ENCODE measurements around the gene PPARA. TPM values are rescaled to one million over a fixed set of nuclear protein-coding genes. Genes with fewer than 3 reads are reported as not detected.

The PPARA gene
- total RNA-seq, 1 donor from 2014 or later, result 9.3 TPM

GRCh38 chr22:46237453-46238124, 87.3 kb downstream of the PPARA start:
- H3K27me3 ChIP-seq (ENCODE audit: control insufficient read depth, insufficient read depth, low read length), result no peaks in the 10 kb centered on the region
- H3K4me3 ChIP-seq (ENCODE audit: low read depth, low read length), result no peak overlapping the region
- DNase-seq (ENCODE audit: low read depth), result no peak
- no peaks in the 10 kb centered on the region for H3K36me3 ChIP-seq (ENCODE audit: control insufficient read depth, insufficient read depth, low read length)
- TF ChIP-seq, protein P1, sequence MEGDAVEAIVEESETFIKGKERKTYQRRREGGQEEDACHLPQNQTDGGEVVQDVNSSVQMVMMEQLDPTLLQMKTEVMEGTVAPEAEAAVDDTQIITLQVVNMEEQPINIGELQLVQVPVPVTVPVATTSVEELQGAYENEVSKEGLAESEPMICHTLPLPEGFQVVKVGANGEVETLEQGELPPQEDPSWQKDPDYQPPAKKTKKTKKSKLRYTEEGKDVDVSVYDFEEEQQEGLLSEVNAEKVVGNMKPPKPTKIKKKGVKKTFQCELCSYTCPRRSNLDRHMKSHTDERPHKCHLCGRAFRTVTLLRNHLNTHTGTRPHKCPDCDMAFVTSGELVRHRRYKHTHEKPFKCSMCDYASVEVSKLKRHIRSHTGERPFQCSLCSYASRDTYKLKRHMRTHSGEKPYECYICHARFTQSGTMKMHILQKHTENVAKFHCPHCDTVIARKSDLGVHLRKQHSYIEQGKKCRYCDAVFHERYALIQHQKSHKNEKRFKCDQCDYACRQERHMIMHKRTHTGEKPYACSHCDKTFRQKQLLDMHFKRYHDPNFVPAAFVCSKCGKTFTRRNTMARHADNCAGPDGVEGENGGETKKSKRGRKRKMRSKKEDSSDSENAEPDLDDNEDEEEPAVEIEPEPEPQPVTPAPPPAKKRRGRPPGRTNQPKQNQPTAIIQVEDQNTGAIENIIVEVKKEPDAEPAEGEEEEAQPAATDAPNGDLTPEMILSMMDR (IDR thresholded peaks at IDR 0.05; ENCODE audit: insufficient read depth, low read length, poor library complexity, severe bottlenecking), result no peak

DNA sequence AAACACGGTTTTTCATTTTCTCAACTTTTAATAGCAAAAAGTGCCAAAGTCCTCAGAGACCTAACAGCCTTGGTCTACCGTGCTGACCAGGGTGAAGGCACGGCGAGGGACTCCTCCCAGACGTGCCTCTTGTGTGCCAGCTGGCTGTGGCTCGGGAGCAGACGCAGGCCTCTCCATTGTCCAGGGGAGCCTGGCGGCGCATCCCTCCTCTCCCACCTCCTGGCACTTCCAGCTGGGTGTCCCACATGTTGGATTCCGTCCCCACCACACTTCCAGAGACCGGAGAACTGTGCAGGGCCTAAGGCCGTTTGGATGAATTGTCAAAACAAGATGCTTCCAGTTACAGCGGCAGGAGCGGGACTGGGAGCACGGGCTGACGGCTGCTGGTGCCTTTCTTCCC, 88.2 kb downstream of the PPARA start:
- H3K4me3 ChIP-seq (ENCODE audit: low read depth, low read length), result no peak overlapping the region

DNA sequence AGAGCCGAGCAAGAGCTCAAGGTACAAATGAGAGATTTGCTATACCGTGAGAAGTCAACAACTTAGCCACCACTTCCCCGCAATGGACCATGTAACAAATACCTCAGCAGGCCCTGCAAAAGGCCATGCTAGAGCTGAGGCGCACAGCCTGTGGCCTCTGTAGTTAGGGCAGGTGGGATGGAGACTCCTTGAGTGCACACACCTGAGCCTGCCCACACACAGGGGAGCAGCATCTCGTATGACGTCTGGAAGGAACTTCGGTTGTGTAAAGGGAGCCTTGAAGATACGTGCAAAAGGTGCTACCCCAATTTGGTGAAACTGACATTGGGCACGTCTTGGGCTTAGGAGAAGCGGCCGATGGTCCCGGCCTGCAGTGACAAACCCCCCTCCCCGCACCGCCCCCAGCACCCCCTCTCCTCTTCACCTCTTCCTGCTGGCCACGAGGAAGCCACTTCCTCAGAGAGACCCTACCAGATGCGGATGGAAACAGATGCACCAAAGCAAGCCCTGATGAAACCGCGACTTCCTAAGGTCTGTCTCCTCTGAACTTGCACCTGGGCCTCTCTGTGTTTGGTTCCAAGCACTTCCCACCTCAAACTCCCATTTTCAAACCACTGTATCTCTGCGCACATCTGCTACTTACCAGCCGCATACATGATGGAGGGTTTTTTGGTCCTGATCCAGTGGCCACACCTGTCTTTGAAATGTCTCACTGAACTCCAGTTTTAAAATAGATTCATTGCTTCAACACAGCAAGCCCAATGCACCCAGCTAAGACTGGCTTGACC, 89.1 kb downstream of the PPARA start:
- DNase-seq (ENCODE audit: low read depth), result no peak
- no peaks in the 10 kb centered on the region for H3K27me3 ChIP-seq (ENCODE audit: control insufficient read depth, insufficient read depth, low read length)
- H3K4me3 ChIP-seq (ENCODE audit: low read depth, low read length), result no peak overlapping the region
- TF ChIP-seq, protein P1 (IDR thresholded peaks at IDR 0.05; ENCODE audit: insufficient read depth, low read length, poor library complexity, severe bottlenecking), result no peak
- H3K36me3 ChIP-seq (ENCODE audit: control insufficient read depth, insufficient read depth, low read length), result no peaks in the 10 kb centered on the region

More for the DNA sequence above, 88.2 kb downstream of the PPARA start:
- TF ChIP-seq, protein P1 (IDR thresholded peaks at IDR 0.05; ENCODE audit: insufficient read depth, low read length, poor library complexity, severe bottlenecking), result no peak
- no peaks in the 10 kb centered on the region for H3K27me3 ChIP-seq (ENCODE audit: control insufficient read depth, insufficient read depth, low read length)
- DNase-seq (ENCODE audit: low read depth), result no peak
- no peaks in the 10 kb centered on the region for H3K36me3 ChIP-seq (ENCODE audit: control insufficient read depth, insufficient read depth, low read length)

DNA sequence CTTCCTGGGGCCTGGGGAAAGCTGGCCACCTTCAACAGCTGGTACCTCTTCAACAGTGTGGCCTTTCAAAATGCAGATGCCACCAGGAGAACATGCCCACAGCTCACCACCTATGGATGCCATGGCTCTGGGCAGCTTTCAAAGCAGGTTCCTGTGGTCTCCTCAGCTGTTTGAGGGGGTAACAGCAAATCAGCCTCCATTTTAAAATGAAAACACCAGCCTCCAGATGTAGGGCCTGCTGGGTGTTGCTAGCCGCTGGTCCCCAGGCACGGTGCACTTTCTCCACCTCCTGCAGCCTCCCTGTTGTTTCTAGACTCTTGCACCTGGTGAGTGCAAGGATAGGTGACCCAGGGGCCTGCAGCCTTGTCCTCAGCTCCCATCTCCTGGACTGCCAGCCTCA, 89.7 kb downstream of the PPARA start:
- TF ChIP-seq, protein P1 (IDR thresholded peaks at IDR 0.05; ENCODE audit: insufficient read depth, low read length, poor library complexity, severe bottlenecking), result no peak
- Histone ChIP-seq H3K36me3 (ENCODE audit: control insufficient read depth, insufficient read depth, low read length) (no peaks in the 10 kb centered on the region), H3K4me3 (ENCODE audit: low read depth, low read length) (no peak overlapping the region), H3K27me3 (ENCODE audit: control insufficient read depth, insufficient read depth, low read length) (no peaks in the 10 kb centered on the region)
- no peak for DNase-seq (ENCODE audit: low read depth)

DNA sequence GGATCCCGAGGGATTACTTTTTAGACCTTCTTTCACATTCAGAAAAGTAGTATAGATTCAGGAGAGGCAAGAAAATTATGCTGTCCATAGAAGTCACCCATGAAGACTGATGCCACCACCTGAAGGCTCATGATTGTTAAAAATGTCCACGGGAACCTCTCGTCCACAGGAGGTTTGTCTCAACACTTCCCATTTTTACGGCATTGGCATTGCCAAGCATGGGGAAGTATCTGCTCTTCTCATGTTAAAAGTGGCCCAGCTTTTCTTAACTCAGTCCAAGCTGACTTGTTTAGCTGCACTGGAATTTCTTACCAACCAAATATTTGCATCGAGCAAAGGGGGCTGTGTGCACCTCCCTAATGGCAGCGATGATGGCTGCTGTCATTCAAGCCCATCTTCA, 90.2 kb downstream of the PPARA start:
- Histone ChIP-seq H3K4me3 (ENCODE audit: low read depth, low read length) (no peak overlapping the region), H3K27me3 (ENCODE audit: control insufficient read depth, insufficient read depth, low read length) (no peaks in the 10 kb centered on the region), H3K36me3 (ENCODE audit: control insufficient read depth, insufficient read depth, low read length) (no peaks in the 10 kb centered on the region)
- TF ChIP-seq, protein P1 (IDR thresholded peaks at IDR 0.05; ENCODE audit: insufficient read depth, low read length, poor library complexity, severe bottlenecking), result no peak
- no peak for DNase-seq (ENCODE audit: low read depth)

All from kidney epithelial cell (primary cell).